GM23248 (cell line): Measurements from ENCODE around the gene AGPAT3. TPM values are rescaled to one million over a fixed set of nuclear protein-coding genes. Genes with fewer than 3 reads are reported as not detected.
A peak's percentile ranks its signal among the peaks of the same experiment; 100 is the strongest.

ENCODE experiments used
- DNase-seq: peaks from one replicate; pipeline ENCODE4 v3.0.0-alpha.2; 2015
- H2AFZ ChIP-seq: fragments of 200-600 bp; sonication (generic); 2 replicates; pipeline ENCODE4 v1.6.1; 2016; ENCODE audit warnings: antibody characterized with exemption
- H3F3A ChIP-seq: fragments of 200-600 bp; sonication (generic); 2 replicates; pipeline ENCODE4 v1.6.1; 2016; ENCODE audit warnings: mild to moderate bottlenecking, antibody characterized with exemption, mixed run types; ENCODE audit not compliant: insufficient read depth
- H3K27ac ChIP-seq: fragments of 200-600 bp; sonication (generic); 2 replicates; pipeline ENCODE4 v1.5.1; 2016; ENCODE audit warnings: mild to moderate bottlenecking
- H3K27me3 ChIP-seq: fragments of 200-600 bp; sonication (generic); replicated peaks from 2 replicates; pipeline ENCODE4 v1.6.1; 2016; ENCODE audit warnings: mild to moderate bottlenecking; ENCODE audit not compliant: insufficient read depth
- H3K36me3 ChIP-seq: fragments of 200-600 bp; sonication (generic); 2 replicates; pipeline ENCODE4 v1.6.1; 2016; ENCODE audit warnings: low read depth, mild to moderate bottlenecking
- H3K4me1 ChIP-seq: fragments of 200-600 bp; sonication (generic); 2 replicates; pipeline ENCODE4 v1.6.1; 2016; ENCODE audit warnings: mild to moderate bottlenecking; ENCODE audit not compliant: insufficient read depth
- H3K4me2 ChIP-seq: fragments of 200-600 bp; sonication (generic); one replicate; pipeline ENCODE4 v1.6.1; 2016; ENCODE audit warnings: mild to moderate bottlenecking; ENCODE audit not compliant: unreplicated experiment
- H3K4me3 ChIP-seq: fragments of 200-600 bp; sonication (generic); 2 replicates; pipeline ENCODE4 v1.5.1; 2016; ENCODE audit warnings: mild to moderate bottlenecking
- H3K79me2 ChIP-seq: fragments of 200-600 bp; sonication (generic); 2 replicates; pipeline ENCODE4 v1.6.1; 2016; ENCODE audit warnings: mild to moderate bottlenecking; ENCODE audit not compliant: insufficient read depth
- H3K9ac ChIP-seq: fragments of 200-600 bp; sonication (generic); 2 replicates; pipeline ENCODE4 v1.6.1; 2016; ENCODE audit warnings: mild to moderate bottlenecking
- H3K9me2 ChIP-seq: fragments of 200-600 bp; sonication (generic); 2 replicates; pipeline ENCODE4 v1.6.1; 2016; ENCODE audit warnings: mixed run types, mild to moderate bottlenecking, moderate library complexity; ENCODE audit not compliant: insufficient read depth
- H3K9me3 ChIP-seq: fragments of 200-600 bp; sonication (generic); one replicate; pipeline ENCODE4 v1.6.1; 2017; ENCODE audit warnings: low read depth
- H4K20me1 ChIP-seq: fragments of 200-600 bp; sonication (generic); 2 replicates; pipeline ENCODE4 v1.6.0; 2016; ENCODE audit not compliant: insufficient read depth
- EZH2 ChIP-seq: fragments of 200-600 bp; sonication (generic); IDR thresholded peaks from 2 replicates; pipeline ENCODE4 v1.6.1; 2018; ENCODE audit warnings: antibody characterized with exemption, mild to moderate bottlenecking; ENCODE audit not compliant: insufficient read depth, poor library complexity, severe bottlenecking
- EZH2phosphoT487 ChIP-seq: fragments of 200-600 bp; sonication (generic); IDR thresholded peaks from 2 replicates; pipeline ENCODE4 v1.6.1; 2018; ENCODE audit warnings: antibody characterized with exemption, moderate library complexity, mild to moderate bottlenecking, low read depth; ENCODE audit not compliant: insufficient read depth
- WGBS, 2 experiments: methylation state at CpG; one replicate each; pipeline ENCODE4 v1.1.6; 2015 to 2017; ENCODE audit warnings: low lambda C conversion rate in 2 of 2, low coverage in 1 of 2; ENCODE audit errors: missing lambda C conversion rate in 2 of 2; 5-methylcytosine and 5-hydroxymethylcytosine counted together
- in situ Hi-C: fragments of 300-500 bp; cut with MboI; formaldehyde crosslinking; loops from 2 replicates; pipeline ENCODE4 v1.15.0; 2020
- polyA plus RNA-seq: library from polyadenylated mRNA; unstranded; fragments of >200 nt; fragmentation: Nextera tagmentation; extraction: Ambion mirVana; gene quantifications from 2 replicates; pipeline ENCODE4 v1.2.1, GENCODE V29; 2016
- total RNA-seq: library from RNA; depleted of rRNA; stranded (reverse); fragments of >200 nt; shearing (Covaris generic); gene quantifications from 2 replicates; pipeline ENCODE4 v1.2.3, GENCODE V29; 2014

The AGPAT3 gene
- total and polyA plus RNA-seq, 2 experiments from 2014 or later, result 12.3 to 29.3 TPM

DNA sequence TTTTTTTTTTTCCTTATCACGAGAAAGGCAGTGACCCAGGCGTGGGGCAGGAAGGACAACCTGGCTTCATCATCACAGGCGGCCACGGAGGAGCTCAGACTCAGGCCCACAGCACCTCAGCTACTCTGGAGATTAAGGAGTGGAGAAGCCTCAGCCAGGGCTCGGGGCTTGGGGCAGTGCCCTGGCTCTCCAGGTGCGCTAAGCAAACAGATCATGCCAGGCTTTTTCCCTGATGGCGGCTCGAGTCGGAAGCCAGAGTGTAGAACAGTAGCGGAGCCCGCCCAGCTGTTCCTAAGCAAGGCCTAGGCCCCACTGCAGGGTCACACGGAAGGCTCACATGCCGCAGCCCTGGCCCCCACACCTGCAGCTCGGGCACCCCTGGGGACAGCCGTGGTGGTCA lies 70.7 kb downstream of the AGPAT3 start:
- no peaks in the 10 kb centered on the region for H3K4me1 ChIP-seq
- in situ Hi-C loops, result no loop called here
- 83 to 84% methylated on average over 15 of the region's 15 CpGs for WGBS, 2 experiments

DNA sequence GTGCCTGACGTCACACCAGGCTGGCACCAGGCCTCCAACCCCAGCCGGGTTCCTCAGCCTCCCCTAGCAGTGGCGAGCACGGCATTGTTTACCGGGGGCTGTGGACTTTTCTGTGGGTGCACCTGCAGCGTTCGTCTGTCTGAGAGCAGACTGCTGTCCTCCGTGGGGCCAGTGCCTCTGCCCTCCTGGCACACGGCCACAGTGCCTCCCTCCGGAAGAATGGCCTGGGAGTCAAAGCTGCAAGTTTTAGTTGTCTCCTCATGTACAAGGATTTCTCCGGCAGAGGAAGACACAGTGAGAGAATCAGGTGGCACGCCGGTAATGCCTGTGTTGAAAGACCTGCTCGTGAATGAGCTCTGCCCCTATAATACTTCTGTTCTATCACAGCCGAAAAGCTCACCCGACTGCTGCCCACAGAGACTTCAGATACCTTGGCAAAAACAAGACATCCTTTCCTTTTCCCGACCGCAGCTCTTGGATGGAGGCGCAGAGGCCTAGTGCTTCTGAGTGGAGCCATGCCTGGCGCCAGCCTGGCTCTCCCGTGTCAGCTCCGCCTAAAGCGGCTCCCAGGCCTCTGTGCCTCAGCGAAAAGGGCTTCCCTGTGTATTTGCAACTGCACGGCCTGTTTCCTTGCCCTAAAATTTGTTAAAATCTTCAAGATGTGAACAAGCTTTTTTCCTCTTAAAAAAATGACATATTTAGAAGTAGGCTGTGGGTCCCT lies 71.4 kb downstream of the AGPAT3 start:
- H3K27ac ChIP-seq, result peak overlapping the region; percentile 61
- H3K9ac ChIP-seq, result peak overlapping the region; percentile 59
- WGBS, 2 experiments, result 34 to 35% methylated on average over 25 of the region's 25 CpGs
- DNase-seq, result peak; percentile 61
- H3K79me2 ChIP-seq, result no peaks in the 10 kb centered on the region
- in situ Hi-C loops, result no loop called here
- no peaks in the 10 kb centered on the region for H3K9me2 ChIP-seq
- H4K20me1 ChIP-seq, result no peaks in the 10 kb centered on the region
- no peaks in the 10 kb centered on the region for H3K27me3 ChIP-seq
- no peaks in the 10 kb centered on the region for H3F3A ChIP-seq
- no peaks in the 10 kb centered on the region for H3K36me3 ChIP-seq
- H2AFZ ChIP-seq, result no peak overlapping the region; the same call in 1 of the 2 replicates
- H3K4me1 ChIP-seq, result no peaks in the 10 kb centered on the region
- H3K9me3 ChIP-seq, result no peaks in the 10 kb centered on the region
- H3K4me2 ChIP-seq, result no peak overlapping the region
- no peak overlapping the region for H3K4me3 ChIP-seq
- TF ChIP-seq EZH2phosphoT487 (no peak), EZH2 (no peak)

More for the DNA sequence above, 70.7 kb downstream of the AGPAT3 start:
- no peak for DNase-seq
- Histone ChIP-seq H3K4me2 (no peak overlapping the region), H3K79me2 (no peaks in the 10 kb centered on the region), H3K27me3 (no peaks in the 10 kb centered on the region), H3K36me3 (no peaks in the 10 kb centered on the region), H3K9me2 (no peaks in the 10 kb centered on the region), H3K27ac (no peak overlapping the region), H3K9ac (no peak overlapping the region), H2AFZ (no peak overlapping the region), H3F3A (no peaks in the 10 kb centered on the region), H3K9me3 (no peaks in the 10 kb centered on the region), H3K4me3 (no peak overlapping the region), H4K20me1 (no peaks in the 10 kb centered on the region)
- no peak for TF ChIP-seq EZH2
- TF ChIP-seq EZH2phosphoT487, result no peak

DNA sequence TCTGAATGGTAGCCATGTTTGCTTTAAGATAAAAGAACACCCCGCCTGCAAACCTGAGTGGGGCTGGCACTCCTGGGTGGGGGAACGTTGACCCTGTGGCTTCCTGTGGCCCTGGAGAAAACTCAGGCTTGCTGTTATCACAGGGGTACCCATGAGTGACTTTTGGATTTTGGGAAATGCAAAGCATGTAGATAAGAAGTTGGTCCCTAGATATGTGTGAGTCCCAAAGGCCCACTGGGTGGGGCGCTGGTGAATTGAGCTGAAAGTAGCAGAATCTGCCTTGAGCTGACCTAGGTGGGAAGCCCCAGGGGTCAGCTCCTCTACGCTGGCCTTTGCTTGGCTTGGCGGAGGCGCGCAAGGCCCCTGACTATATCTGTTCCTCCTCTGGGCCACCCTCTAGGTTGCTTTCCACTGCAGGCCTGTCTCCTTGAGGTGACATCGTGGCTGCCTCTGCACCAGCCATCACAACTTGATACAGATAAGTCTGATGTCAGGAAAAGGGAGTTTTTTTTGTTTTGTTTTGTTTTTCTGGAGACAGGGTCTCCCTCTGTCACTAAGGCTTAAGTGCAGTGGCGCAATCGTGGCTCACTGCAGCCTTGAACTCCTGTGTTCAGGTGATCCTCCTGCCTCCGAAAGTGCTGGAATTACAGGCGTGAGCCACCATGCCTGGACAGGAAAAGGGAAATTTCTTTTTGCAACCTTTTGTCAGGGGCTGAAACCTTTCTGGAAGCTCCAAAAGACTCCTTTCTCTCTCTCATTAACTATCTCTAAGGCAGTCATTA lies 72.2 kb downstream of the AGPAT3 start:
- TF ChIP-seq EZH2 (no peak), EZH2phosphoT487 (no peak)
- no peaks in the 10 kb centered on the region for H3K27me3 ChIP-seq
- no peaks in the 10 kb centered on the region for H3K4me1 ChIP-seq
- H3K4me3 ChIP-seq, result no peak overlapping the region
- no peak overlapping the region for H3K4me2 ChIP-seq
- in situ Hi-C loops, result no loop called here
- H4K20me1 ChIP-seq, result no peaks in the 10 kb centered on the region
- 90 to 95% methylated on average over 12 of the region's 12 CpGs for WGBS, 2 experiments
- peak overlapping the region; percentile 59 for H3K9ac ChIP-seq
- no peak for DNase-seq
- H3K36me3 ChIP-seq, result no peaks in the 10 kb centered on the region
- no peak overlapping the region for H2AFZ ChIP-seq
- H3F3A ChIP-seq, result no peaks in the 10 kb centered on the region
- no peaks in the 10 kb centered on the region for H3K79me2 ChIP-seq
- peak overlapping the region; percentile 61 for H3K27ac ChIP-seq
- no peaks in the 10 kb centered on the region for H3K9me2 ChIP-seq
- H3K9me3 ChIP-seq, result no peaks in the 10 kb centered on the region

DNA sequence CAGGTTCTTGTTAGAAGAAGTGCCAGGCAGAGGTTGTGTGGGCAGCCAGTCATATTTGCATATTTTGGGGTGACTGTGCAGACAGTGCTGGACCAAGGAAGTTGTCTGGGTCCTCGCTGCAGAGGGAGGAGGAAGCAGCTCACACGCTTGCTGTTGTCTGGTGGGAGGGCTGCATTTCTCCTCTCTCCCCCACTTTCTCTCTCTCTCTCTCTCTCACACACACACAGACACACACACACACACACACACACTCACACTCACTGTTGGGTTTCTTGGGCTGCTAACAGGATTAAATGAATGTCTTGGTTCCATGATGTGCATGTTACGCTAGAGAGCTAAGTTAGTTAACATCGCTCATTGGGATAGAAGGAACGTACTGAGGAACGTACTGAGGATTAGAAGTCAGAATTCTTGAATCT lies 72.9 kb downstream of the AGPAT3 start:
- Histone ChIP-seq H3K79me2 (no peaks in the 10 kb centered on the region), H3K4me3 (no peak overlapping the region), H2AFZ (no peak overlapping the region), H3K27ac (no peak overlapping the region), H3F3A (no peaks in the 10 kb centered on the region), H3K9me3 (no peaks in the 10 kb centered on the region), H3K36me3 (no peaks in the 10 kb centered on the region), H3K4me2 (no peak overlapping the region), H3K9me2 (no peaks in the 10 kb centered on the region), H3K27me3 (no peaks in the 10 kb centered on the region), H4K20me1 (no peaks in the 10 kb centered on the region), H3K4me1 (no peaks in the 10 kb centered on the region), H3K9ac (no peak overlapping the region)
- no peak for TF ChIP-seq EZH2phosphoT487
- no peak for TF ChIP-seq EZH2
- in situ Hi-C loops, result no loop called here
- 95 to 99% methylated on average over 5 to 6 of the region's 6 CpGs for WGBS, 2 experiments
- no peak for DNase-seq
